PC-9 (cell line): ENCODE data around the gene TMEM185B. TPM values are rescaled to one million over a fixed set of nuclear protein-coding genes. Genes with fewer than 3 reads are reported as not detected.

Experiments used
- BruUV-seq: library from RNA; stranded (reverse); fragments of 400-500 nt; replicated peaks from 2 replicates; lab custom pipeline; 2021; lab: Mats Ljungman, UMichigan
- CTCF ChIA-PET: fragments of 300-600 bp; sonication (Branson Sonifier 250); formaldehyde crosslinking; loops from one replicate; lab custom pipeline; 2022; ENCODE audit warnings: antibody characterized with exemption; lab: Charles Lee
- POLR2A ChIA-PET: fragments of 300-600 bp; sonication (Branson Sonifier 250); formaldehyde crosslinking; loops from one replicate; lab custom pipeline; 2022; ENCODE audit warnings: antibody characterized with exemption; ENCODE audit not compliant: unreplicated experiment; lab: Charles Lee
- DNase-seq, 2 experiments: peaks; one replicate each; pipeline versions ENCODE4 v3.0.0 to v3.0.0-alpha.2; 2015 to 2022; ENCODE audit warnings: mixed read lengths in 1 of 2
- H2AFZ ChIP-seq: fragments of 200-600 bp; sonication (generic); 2 replicates; pipeline ENCODE4 v1.8.1; 2017; ENCODE audit warnings: antibody characterized with exemption
- H3F3A ChIP-seq: fragments of 200-600 bp; sonication (generic); 2 replicates; pipeline ENCODE4 v1.8.1; 2017; ENCODE audit warnings: antibody characterized with exemption, mild to moderate bottlenecking, low read depth; ENCODE audit not compliant: insufficient read depth
- H3K27ac ChIP-seq: fragments of 200-600 bp; sonication (generic); 2 replicates; pipeline ENCODE4 v1.6.1; 2016; ENCODE audit warnings: mixed run types
- H3K27me3 ChIP-seq: fragments of 200-600 bp; sonication (generic); 2 replicates; pipeline ENCODE4 v1.6.1; 2016; ENCODE audit warnings: low read depth, mixed run types; ENCODE audit not compliant: insufficient read depth
- H3K36me3 ChIP-seq: fragments of 200-600 bp; sonication (generic); 2 replicates; pipeline ENCODE4 v1.6.1; 2016; ENCODE audit warnings: low read depth, mixed run types
- H3K4me1 ChIP-seq: fragments of 200-600 bp; sonication (generic); replicated peaks from 2 replicates; pipeline ENCODE4 v1.6.1; 2016; ENCODE audit warnings: mixed run types; ENCODE audit not compliant: insufficient read depth
- H3K4me2 ChIP-seq: fragments of 200-600 bp; sonication (generic); 2 replicates; pipeline ENCODE4 v1.6.1; 2017; ENCODE audit warnings: mixed run types
- H3K4me3 ChIP-seq: fragments of 200-600 bp; sonication (generic); 2 replicates; pipeline ENCODE4 v1.6.1; 2016; ENCODE audit warnings: mixed run types
- H3K79me2 ChIP-seq: fragments of 200-600 bp; sonication (generic); 2 replicates; pipeline ENCODE4 v1.6.1; 2017; ENCODE audit warnings: low read depth, mixed run types
- H3K9me2 ChIP-seq: fragments of 200-600 bp; sonication (generic); 2 replicates; pipeline ENCODE4 v1.8.1; 2017; ENCODE audit warnings: mild to moderate bottlenecking; ENCODE audit not compliant: insufficient read depth
- H3K9me3 ChIP-seq: fragments of 200-600 bp; sonication (generic); 2 replicates; pipeline ENCODE4 v1.8.1; 2016; ENCODE audit warnings: low read depth; ENCODE audit not compliant: insufficient read depth
- H4K20me1 ChIP-seq: fragments of 200-600 bp; sonication (generic); 2 replicates; pipeline ENCODE4 v1.8.1; 2017; ENCODE audit not compliant: insufficient read depth
- CTCF ChIP-seq: fragments of 200-600 bp; sonication (generic); conservative IDR thresholded peaks from 2 replicates; pipeline ENCODE4 v1.6.1; 2017; ENCODE audit warnings: mixed run types, antibody characterized with exemption, mild to moderate bottlenecking, moderate library complexity
- EZH2 ChIP-seq: fragments of 200-600 bp; sonication (generic); IDR thresholded peaks from 2 replicates; pipeline ENCODE4 v1.8.0; 2017; ENCODE audit warnings: antibody characterized with exemption, low read depth
- intact Hi-C: fragments of 100-400 bp; cut with micrococcal nuclease; formaldehyde crosslinking; loops from one replicate; pipeline ENCODE4 v1.10.0; 2022; ENCODE audit not compliant: unreplicated experiment
- total RNA-seq: library from RNA; stranded (reverse); gene quantifications from 2 replicates; pipeline ENCODE4 v1.2.3, GENCODE V29; 2021

TMEM185B gene
- total RNA-seq, 1 experiment from 2014 or later = 30.3 TPM

- peak in 1 of 2 experiments; percentile 21 for DNase-seq
- ChIA-PET POLR2A (interaction anchor here (0.6 kb wide), 1 partner anchor 437 kb away, joined by 4 read pairs; no protein-coding TSS in a partner anchor), CTCF (interaction anchor here (0.5 to 1.1 kb wide), 2 partner anchors 52 to 158 kb away, joined by 3 read pairs; no protein-coding TSS in a partner anchor)
- H3K27ac ChIP-seq = peak overlapping the region; percentile 95
- H3K4me1 ChIP-seq = peaks cover 98% of the 10 kb centered on the region
- no peaks in the 10 kb centered on the region for H3K9me2 ChIP-seq
- intact Hi-C loops = no loop called here
- no peaks in the 10 kb centered on the region for H3K9me3 ChIP-seq
- no TSS peak for BruUV-seq
- no peaks in the 10 kb centered on the region for H3K27me3 ChIP-seq
- no peak overlapping the region; the same call in 1 of the 2 replicates for H3K4me3 ChIP-seq
- peak overlapping the region; percentile 96 for H3K4me2 ChIP-seq
- H3K79me2 ChIP-seq = peaks cover 10% of the 10 kb centered on the region; the same call in 1 of the 2 replicates
- no peak overlapping the region for H2AFZ ChIP-seq
- H4K20me1 ChIP-seq = no peaks in the 10 kb centered on the region
- H3K36me3 ChIP-seq = no peaks in the 10 kb centered on the region
- peaks cover 64% of the 10 kb centered on the region for H3F3A ChIP-seq
- TF ChIP-seq EZH2 (no peak), CTCF (no peak)
These were observed 17.8 kb upstream of the TMEM185B start for GRCh38 chr2:120240901-120241429.

- no peaks in the 10 kb centered on the region for H3K36me3 ChIP-seq
- H3K4me2 ChIP-seq = peak overlapping the region; percentile 96
- intact Hi-C loops = loop anchor here (2.0 to 10.0 kb wide), 6 partner anchors 13 to 485 kb away; partner anchors contain the start of genes PTPN4, RALB and TMEM185B
- peak; percentile 90 to 92 for DNase-seq
- peaks cover 87% of the 10 kb centered on the region for H3K4me1 ChIP-seq
- no peaks in the 10 kb centered on the region for H3K9me2 ChIP-seq
- ChIA-PET CTCF (interaction anchor here (0.7 to 1.1 kb wide), 5 partner anchors 17 to 73 kb away, joined by 3 to 5 read pairs (median 4); partner anchors contain the start of gene TMEM185B), POLR2A (interaction anchor here (0.7 to 1.0 kb wide), 4 partner anchors 13 to 480 kb away, joined by 3 to 23 read pairs (median 3); partner anchors contain the start of genes PTPN4 and RALB)
- H3K27me3 ChIP-seq = no peaks in the 10 kb centered on the region
- TSS peak; percentile 65 for BruUV-seq
- peak overlapping the region; percentile 58; the same call in 1 of the 2 replicates for H2AFZ ChIP-seq
- H3K9me3 ChIP-seq = no peaks in the 10 kb centered on the region
- H3K27ac ChIP-seq = peak overlapping the region; percentile 95
- peak overlapping the region; percentile 41; the same call in 1 of the 2 replicates for H3K4me3 ChIP-seq
- H3F3A ChIP-seq = peaks cover 53% of the 10 kb centered on the region
- peaks cover 10% of the 10 kb centered on the region; the same call in 1 of the 2 replicates for H3K79me2 ChIP-seq
- H4K20me1 ChIP-seq = no peaks in the 10 kb centered on the region
- no peak for TF ChIP-seq EZH2
- no peak for TF ChIP-seq CTCF
These were observed 16.5 kb upstream of the TMEM185B start for GRCh38 chr2:120239488-120240287.
